Keratinocyte (primary cell): ENCODE measurements around the gene IL1RL2.

Experiments
- EZH2 ChIP-seq: IDR thresholded peaks from one replicate; pipeline ENCODE4 v1.6.1; 2012; ENCODE audit warnings: inconsistent platforms, mild to moderate bottlenecking, low read length, moderate library complexity
- TF ChIP-seq, protein P1 (sequence below), 3 experiments: IDR thresholded peaks in 1 of 3; conservative IDR thresholded peaks in 1 of 3; optimal IDR thresholded peaks in 1 of 3; 2 replicates in 2 of 3; 3 replicates in 1 of 3; pipeline versions ENCODE3 to v1.5.1; 2011; ENCODE audit warnings: low read length in 3 of 3, mild to moderate bottlenecking in 3 of 3, moderate library complexity in 2 of 3, control low read depth in 1 of 3, inconsistent platforms in 1 of 3; ENCODE audit not compliant: insufficient read depth in 2 of 3; ENCODE audit errors: extremely low read depth in 1 of 3

DNA sequence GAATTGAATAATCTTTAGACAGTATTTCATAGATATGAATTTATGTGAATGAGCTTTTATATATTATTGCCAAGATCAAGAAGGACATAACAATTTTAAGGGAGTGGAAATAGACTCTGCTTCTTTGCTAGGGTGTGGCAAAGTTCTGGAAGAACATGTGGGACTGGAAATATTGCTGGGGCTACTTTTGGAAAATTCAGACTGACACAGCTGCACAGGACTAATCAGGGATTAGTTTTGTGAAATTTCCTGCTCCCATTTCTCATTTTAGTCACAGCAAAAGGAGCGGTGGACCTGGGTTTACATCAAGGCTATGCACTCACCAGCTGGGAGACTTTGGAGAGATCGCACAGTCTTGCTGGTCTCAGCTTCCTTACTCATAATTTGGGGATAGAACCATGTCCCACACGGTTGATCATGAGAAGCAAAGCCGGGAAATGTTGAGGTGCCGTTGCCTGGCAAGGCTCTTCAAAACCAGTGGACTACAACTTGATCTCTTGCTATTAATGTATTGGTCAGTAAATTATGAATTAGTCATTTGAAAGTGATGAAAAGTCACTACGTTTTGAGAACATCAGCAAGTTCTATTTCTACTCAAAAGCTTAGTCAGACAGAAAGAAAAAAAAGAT is 42.4 kb downstream of the IL1RL2 start:
- TF ChIP-seq, protein P1, sequence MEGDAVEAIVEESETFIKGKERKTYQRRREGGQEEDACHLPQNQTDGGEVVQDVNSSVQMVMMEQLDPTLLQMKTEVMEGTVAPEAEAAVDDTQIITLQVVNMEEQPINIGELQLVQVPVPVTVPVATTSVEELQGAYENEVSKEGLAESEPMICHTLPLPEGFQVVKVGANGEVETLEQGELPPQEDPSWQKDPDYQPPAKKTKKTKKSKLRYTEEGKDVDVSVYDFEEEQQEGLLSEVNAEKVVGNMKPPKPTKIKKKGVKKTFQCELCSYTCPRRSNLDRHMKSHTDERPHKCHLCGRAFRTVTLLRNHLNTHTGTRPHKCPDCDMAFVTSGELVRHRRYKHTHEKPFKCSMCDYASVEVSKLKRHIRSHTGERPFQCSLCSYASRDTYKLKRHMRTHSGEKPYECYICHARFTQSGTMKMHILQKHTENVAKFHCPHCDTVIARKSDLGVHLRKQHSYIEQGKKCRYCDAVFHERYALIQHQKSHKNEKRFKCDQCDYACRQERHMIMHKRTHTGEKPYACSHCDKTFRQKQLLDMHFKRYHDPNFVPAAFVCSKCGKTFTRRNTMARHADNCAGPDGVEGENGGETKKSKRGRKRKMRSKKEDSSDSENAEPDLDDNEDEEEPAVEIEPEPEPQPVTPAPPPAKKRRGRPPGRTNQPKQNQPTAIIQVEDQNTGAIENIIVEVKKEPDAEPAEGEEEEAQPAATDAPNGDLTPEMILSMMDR (optimal IDR thresholded peaks at IDR 0.05 in 1 of 3, IDR thresholded peaks at IDR 0.05 in 1 of 3, conservative IDR thresholded peaks at IDR 0.05 in 1 of 3; ENCODE audit: extremely low read depth in 1 of 3, insufficient read depth in 2 of 3, low read length in 3 of 3): no peak
- TF ChIP-seq EZH2: no peak
